KG1 (cell line): ENCODE measurements around the gene CKMT1B.
"Not testable (repeated sequence)": the region's sequence is repeated elsewhere in the genome, so short reads cannot be mapped to it uniquely, and the experiment has no call there.

ENCODE experiments used
- DNase-seq: peaks from one replicate; lab custom pipeline; 2025; lab: John Stamatoyannopoulos, UW

The CKMT1B gene

DNA sequence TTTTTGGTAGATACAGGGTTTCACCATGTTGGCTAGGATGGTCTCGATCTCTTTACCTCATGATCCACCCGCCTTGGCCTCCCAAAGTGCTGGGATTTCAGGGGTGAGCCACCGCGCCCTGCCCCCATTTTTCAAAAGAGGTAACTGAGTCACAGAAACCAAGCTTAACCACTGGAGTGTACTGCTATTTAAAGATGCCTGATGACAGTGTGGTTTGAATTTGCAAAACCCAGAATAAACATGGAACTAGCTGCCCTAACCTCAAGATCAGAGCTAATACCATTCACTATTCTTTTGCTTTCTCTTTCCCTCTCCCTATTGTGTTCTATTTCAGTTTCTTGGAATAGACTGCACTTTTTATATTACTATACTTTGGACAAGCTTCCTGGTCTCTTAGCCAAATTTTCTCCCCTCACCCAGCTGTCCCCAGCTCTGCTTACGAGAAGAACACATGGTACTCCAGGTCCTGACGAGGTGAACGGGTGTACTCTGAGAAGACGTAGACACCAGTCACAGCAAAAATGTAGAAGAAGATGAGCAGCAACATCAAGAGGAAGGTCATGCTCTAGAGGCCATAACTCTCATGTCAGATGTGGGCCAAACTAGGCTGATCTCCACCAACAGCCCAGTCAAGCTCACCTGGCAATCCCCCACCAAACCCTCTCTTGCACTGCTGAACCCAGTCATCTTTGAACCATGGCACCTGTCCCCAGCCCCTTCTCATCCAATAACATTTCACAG is 44.8 kb downstream of the CKMT1B start:
- DNase-seq: not testable (repeated sequence)
